ENCODE results near the gene WNT6. TPM values are rescaled to one million over a fixed set of nuclear protein-coding genes. Genes with fewer than 3 reads are reported as not detected.

Gene WNT6
- total RNA-seq, 4 donors from 2014 or later: 0.36 to 3.9 (median 2.1) TPM

DNA sequence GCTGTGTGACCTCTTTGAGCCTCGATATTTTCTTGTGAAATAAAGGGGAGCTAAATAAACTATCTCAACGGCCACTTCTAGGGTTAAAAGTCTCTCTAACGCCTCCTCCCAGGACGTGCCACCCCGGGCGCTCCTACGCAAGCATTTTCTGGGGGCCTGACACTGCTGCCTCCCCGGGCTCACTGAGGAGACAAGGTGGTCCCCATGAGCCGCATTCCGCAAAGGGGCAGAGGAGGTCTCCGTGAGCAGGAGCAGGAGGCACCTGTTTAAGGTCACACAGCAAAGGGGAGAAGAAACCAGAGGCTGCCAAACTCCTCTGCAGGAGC, 20.1 kb downstream of the WNT6 start:
- Histone ChIP-seq H3K9me3 (no peaks in the 10 kb centered on the region), H3K4me3 (peak overlapping the region in 1 of 4 donors; percentile 28), H3K27me3 (peaks cover 48 to 70% (median 57%) of the 10 kb centered on the region in 3 donors), H3K27ac (no peak overlapping the region), H3K4me1 (peaks cover 0 to 10% of the 10 kb centered on the region in 2 donors), H3K36me3 (no peaks in the 10 kb centered on the region)
- DNase-seq: no peak
- intact Hi-C loops (cut with DNase I; ENCODE audit: low total_unique reads): no loop called here
- no peak for ATAC-seq
- in situ Hi-C loops (cut with MboI; ENCODE audit: low sequenced_read_pairs in 4 of 4): no loop called here
- TF ChIP-seq, protein P1, sequence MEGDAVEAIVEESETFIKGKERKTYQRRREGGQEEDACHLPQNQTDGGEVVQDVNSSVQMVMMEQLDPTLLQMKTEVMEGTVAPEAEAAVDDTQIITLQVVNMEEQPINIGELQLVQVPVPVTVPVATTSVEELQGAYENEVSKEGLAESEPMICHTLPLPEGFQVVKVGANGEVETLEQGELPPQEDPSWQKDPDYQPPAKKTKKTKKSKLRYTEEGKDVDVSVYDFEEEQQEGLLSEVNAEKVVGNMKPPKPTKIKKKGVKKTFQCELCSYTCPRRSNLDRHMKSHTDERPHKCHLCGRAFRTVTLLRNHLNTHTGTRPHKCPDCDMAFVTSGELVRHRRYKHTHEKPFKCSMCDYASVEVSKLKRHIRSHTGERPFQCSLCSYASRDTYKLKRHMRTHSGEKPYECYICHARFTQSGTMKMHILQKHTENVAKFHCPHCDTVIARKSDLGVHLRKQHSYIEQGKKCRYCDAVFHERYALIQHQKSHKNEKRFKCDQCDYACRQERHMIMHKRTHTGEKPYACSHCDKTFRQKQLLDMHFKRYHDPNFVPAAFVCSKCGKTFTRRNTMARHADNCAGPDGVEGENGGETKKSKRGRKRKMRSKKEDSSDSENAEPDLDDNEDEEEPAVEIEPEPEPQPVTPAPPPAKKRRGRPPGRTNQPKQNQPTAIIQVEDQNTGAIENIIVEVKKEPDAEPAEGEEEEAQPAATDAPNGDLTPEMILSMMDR (IDR thresholded peaks at IDR 0.05 in 4 of 5, conservative IDR thresholded peaks at IDR 0.05 in 1 of 5): no peak
- no peak for TF ChIP-seq POLR2A (IDR thresholded peaks at IDR 0.05)

DNA sequence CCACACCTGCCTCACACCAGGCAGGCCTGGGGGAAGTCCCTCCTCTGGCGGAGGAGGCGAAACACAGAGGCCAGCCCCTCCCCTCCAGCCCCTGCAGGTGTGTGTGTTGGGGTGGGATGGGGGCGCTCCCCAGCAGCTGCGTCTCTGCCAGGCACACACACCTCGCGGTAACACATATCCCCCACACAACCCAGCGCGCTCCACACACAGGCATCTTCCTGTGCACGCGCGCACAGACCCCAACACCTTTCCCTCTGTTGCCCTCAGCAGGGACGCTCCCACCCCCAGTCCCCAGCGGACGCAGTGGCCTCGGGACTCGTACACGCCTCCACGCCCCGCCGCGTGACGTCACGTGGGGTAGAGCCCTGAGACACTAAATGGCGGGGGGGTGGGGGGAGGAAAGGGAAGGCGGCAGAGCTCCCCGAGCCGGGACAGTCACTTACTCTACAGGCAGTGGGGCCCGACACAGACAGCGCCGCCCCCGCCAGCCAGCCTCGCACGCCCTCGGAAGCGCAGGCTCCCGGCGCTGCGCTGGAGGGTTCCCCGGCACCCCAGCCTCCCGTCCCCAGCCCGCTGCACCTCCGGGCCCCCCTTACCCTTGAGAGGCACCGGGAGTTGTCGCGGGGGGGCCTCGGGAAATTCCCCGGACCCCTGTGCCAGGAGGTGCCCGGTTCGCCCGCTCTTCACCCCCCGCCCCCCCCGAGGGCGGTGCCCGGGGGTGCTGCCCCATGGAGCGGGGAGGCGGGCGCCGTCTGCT, 20.7 kb downstream of the WNT6 start, which contains the start of gene WNT10A:
Gene WNT10A (plus strand): TSS at position 751 of the 757 bp plus-strand sequence. CDS start 144 bp downstream, outside the sequence.
- Histone ChIP-seq H3K36me3 (no peaks in the 10 kb centered on the region), H3K4me1 (peaks cover 0 to 10% of the 10 kb centered on the region in 2 donors), H3K27me3 (peaks cover 46 to 70% (median 56%) of the 10 kb centered on the region in 3 donors), H3K27ac (no peak within 1 kb of the TSS), H3K9me3 (no peaks in the 10 kb centered on the region), H3K4me3 (peak within 1 kb of the TSS in 3 of 4 donors; percentile 17 to 32 (median 28))
- DNase-seq (no peak), ATAC-seq (no peak)
- in situ Hi-C loops (cut with MboI; ENCODE audit: low sequenced_read_pairs in 4 of 4): no loop called here
- no peak for TF ChIP-seq POLR2A (IDR thresholded peaks at IDR 0.05)
- TF ChIP-seq, protein P1 (IDR thresholded peaks at IDR 0.05 in 4 of 5, conservative IDR thresholded peaks at IDR 0.05 in 1 of 5): no peak
- intact Hi-C loops (cut with DNase I; ENCODE audit: low total_unique reads): no loop called here

DNA sequence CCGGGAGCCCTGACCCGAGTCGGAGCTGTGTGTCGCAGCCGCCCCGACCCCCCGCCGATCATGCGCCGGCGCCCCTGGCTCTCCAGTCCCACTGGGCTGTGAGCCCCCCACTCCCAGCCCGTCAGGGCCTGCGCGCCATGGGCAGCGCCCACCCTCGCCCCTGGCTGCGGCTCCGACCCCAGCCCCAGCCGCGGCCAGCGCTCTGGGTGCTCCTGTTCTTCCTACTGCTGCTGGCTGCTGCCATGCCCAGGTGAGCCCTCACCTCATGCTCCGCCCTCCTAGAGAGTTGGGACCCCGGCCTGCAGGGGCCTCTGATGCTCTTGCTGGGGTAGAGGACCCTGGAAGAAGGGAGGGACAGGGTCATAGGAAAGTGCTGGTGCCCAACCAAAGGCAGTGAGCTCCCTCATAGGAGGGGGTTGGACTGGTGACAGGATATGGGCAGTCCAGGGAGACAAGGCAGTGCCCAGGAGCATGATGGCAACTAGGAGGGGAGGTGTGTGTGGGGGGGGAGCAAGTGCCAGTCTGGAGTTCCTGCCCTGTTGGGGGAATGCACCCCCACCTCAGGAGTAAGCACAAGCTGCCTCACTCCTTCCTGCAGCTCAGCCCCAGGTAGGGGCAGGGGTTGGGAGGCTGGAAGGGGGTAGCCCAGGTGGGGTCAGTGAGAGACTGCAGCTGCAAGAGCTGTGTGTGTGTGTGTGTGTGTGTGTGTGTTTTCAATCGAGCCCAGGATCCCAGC, 21.4 kb downstream of the WNT6 start:
- intact Hi-C loops (cut with DNase I; ENCODE audit: low total_unique reads): no loop called here
- H3K27me3 ChIP-seq: peaks cover 46 to 68% (median 54%) of the 10 kb centered on the region in 3 donors
- ATAC-seq (no peak), DNase-seq (no peak)
- no peak for TF ChIP-seq POLR2A (IDR thresholded peaks at IDR 0.05)
- TF ChIP-seq, protein P1 (IDR thresholded peaks at IDR 0.05 in 4 of 5, conservative IDR thresholded peaks at IDR 0.05 in 1 of 5): no peak
- H3K36me3 ChIP-seq: no peaks in the 10 kb centered on the region
- H3K4me1 ChIP-seq: peaks cover 0 to 10% of the 10 kb centered on the region in 2 donors
- H3K9me3 ChIP-seq: no peaks in the 10 kb centered on the region
- in situ Hi-C loops (cut with MboI; ENCODE audit: low sequenced_read_pairs in 4 of 4): no loop called here
- no peak overlapping the region for H3K27ac ChIP-seq
- H3K4me3 ChIP-seq: peak overlapping the region in 2 of 4 donors; percentile 17 to 28

DNA sequence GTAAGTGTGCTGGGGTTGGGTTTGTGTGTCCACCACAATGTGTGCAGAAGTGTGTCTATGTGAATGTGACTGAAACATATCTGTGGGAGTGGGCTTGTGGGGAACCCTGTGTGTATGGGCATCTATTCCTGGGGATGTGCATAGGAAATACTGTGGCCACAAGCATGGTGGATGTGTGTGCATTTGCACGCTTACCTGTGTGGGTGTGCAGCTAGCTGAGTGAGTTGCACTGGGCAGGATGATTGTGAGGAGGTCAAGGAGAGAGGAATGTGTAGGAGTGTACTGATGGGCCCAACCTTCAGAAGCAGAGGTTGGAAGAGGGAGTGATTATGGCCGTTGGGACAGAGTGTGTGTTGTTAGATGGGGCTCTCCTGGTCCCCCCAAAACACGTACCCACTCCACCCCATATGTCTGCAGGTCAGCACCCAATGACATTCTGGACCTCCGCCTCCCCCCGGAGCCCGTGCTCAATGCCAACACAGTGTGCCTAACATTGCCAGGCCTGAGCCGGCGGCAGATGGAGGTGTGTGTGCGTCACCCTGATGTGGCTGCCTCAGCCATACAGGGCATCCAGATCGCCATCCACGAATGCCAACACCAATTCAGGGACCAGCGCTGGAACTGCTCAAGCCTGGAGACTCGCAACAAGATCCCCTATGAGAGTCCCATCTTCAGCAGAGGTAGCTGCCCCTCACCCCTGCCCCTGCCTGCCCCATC, 22.3 kb downstream of the WNT6 start:
- ATAC-seq (no peak), DNase-seq (no peak)
- no peak for TF ChIP-seq POLR2A (IDR thresholded peaks at IDR 0.05)
- TF ChIP-seq, protein P1 (IDR thresholded peaks at IDR 0.05 in 4 of 5, conservative IDR thresholded peaks at IDR 0.05 in 1 of 5): no peak
- Histone ChIP-seq H3K27me3 (peaks cover 45 to 64% (median 46%) of the 10 kb centered on the region in 3 donors), H3K4me1 (peaks cover 0 to 10% of the 10 kb centered on the region in 2 donors), H3K36me3 (no peaks in the 10 kb centered on the region), H3K9me3 (no peaks in the 10 kb centered on the region), H3K4me3 (no peak overlapping the region), H3K27ac (no peak overlapping the region)
- intact Hi-C loops (cut with DNase I; ENCODE audit: low total_unique reads) (no loop called here), in situ Hi-C loops (cut with MboI; ENCODE audit: low sequenced_read_pairs in 4 of 4) (no loop called here)

Measured in gastrocnemius medialis (tissue), 4 donors.